SH-SY5Y (cell line): ENCODE results near the gene BTBD18.

Experiments
- GATA2 ChIP-seq: IDR thresholded peaks from 2 replicates; pipeline ENCODE4 v1.6.1; 2011; ENCODE audit warnings: mild to moderate bottlenecking, low read depth, low read length
- GATA3 ChIP-seq: IDR thresholded peaks from 2 replicates; pipeline ENCODE4 v1.6.1; 2011; ENCODE audit warnings: low read depth, mild to moderate bottlenecking, low read length, moderate library complexity

The BTBD18 gene

DNA sequence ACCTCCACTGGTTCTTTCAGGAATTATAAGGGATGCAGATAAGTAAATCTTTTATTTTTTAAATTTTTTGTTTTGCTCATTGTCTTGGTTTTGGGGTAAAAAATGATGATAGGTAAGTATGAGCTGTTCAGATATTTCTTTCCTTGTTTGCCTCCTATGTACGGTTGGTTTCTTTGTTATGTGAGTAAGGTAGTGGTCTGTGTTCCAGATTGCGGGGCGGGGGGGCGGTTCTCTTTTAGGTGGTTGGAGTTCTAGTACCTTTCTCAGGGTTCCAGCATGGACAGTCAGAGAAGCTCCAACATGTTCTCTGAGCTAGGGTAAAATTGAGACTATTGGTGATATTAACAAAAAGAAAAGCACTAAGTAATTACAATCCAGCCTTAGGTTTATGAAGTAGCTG lies 12.4 kb upstream of the BTBD18 start:
- TF ChIP-seq GATA3 (no peak), GATA2 (no peak)

GRCh38 chr11:57763568-57763967 lies 11.9 kb upstream of the BTBD18 start:
- TF ChIP-seq GATA2 (no peak), GATA3 (no peak)

- TF ChIP-seq GATA2 (no peak), GATA3 (no peak)
Measured at GRCh38 chr11:57762235-57762861, 10.7 kb upstream of the BTBD18 start.

DNA sequence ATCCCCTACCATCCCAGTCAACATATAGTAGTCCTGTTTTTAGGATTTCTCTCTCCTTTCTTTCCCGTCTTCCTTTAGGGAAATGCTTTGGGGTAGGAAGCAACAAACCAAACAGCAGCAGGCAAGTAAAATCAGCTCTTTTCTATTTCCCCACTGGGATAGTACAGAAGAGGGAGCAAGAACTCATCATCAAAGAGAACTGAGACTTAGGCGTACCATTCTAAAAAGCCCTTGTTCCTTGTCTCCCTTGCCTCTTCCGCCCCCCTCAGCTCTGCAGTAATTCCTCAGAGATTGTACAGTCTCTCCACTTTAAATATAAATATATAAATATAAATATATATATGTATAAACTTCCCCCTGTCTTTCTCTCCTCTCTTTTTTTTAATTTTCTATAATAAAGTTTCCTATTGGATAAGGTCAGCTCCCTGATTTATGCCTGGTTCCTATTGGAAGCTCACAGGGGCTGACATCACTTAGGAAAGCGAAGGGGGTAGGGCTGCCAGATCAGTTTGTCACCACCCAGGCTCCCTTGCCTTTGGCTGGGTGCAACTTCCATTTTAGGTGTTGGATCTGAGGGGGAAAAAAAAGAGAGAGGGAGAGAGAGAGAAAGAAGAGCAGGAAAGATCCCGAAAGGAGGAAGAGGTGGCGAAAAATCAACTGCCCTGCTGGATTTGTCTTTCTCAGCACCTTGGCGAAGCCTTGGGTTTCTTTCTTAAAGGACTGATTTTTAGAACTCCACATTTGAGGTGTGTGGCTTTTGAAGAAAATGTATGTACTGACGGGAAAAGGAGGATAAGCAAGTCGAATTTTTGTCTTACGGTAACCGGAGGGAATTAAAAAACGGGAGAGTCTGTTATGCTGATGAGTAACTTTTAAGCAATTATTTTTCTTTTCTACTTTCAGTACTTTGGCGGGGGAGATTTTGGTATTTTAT lies 9.9 kb upstream of the BTBD18 start, which contains the start of gene CTNND1:
TSS of gene CTNND1 (plus strand) at position 502 of the 934 bp plus-strand sequence. CDS start 29,677 bp downstream, outside the sequence.
- TF ChIP-seq GATA2 (no peak), GATA3 (no peak)

DNA sequence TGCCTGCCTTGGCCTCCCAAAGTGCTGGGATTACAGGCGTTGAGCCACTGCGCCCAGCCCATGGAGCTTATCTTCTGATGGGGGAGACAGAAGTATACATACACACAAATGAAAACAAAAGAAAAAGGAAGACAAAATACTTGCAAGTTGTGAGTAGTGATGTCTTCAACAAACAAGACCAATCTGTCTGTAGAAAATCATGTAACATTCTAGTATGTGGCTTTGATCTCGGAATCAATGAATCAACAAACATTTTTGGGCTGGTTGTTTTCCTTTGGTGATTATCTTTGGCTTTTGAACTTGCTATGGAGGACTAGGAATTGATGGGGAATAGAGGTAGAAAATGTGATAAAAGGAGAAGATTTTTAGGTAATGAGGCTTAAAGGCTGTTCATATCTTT lies 6.6 kb upstream of the BTBD18 start:
- no peak for TF ChIP-seq GATA2
- TF ChIP-seq GATA3: no peak

DNA sequence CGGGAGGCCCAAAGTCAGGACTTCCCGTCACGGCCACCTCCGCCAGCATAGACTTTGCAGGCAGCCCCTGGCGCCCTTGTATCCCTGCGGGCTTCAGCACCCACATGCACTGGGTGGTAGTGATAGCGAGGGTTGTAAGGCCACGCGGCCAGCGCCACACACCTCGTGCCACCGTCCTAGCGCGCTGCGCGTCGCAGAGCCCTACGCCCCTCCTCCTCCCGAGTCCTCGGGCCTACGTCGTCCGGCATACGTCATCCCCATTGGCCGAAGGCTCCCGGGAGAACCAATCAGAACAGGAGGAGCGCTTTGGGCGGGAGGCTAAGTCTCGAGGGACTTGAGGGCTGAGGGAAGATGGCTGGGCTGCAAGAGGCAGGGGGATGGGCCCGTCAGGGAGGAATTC lies 1.3 kb upstream of the BTBD18 start:
- TF ChIP-seq GATA3: no peak
- TF ChIP-seq GATA2: no peak

DNA sequence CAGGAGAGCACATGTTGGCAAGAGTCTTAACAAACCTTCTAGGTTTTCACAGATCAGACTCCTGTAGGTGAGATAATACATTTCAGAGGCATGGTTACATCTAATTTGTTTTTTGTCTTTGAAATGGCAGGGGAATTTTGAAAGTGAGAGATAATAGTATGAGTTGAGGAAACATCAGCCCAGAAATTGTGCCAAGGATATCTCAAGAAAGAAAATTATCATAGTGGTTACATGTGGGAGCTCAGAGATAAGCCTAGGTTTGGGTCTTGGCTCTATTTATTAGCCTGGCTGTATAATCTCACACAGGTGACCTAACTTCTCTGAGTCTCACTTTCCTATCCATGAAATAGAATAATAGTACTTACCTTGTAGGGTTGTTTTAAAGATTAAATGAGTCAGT lies 443 bp downstream of the BTBD18 start:
- TF ChIP-seq GATA2 (no peak), GATA3 (no peak)

DNA sequence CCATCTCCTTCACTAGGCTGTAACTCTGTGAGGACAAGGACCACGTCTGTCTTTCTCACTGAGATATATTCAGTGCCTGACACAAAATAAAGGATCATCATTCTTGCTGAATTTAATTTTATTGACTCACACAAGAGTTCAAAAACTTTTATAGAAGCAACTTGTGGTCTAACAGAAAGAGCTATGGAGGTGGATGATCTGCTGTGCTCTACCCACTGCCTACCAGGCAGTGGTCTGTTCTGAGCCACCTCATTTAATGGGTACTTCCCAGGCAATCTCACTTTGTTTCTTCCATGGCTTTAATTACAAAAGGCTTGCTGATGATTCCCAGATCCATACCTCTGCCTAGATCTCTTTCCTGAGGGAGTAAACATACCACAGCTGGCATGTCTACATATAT lies 4.7 kb downstream of the BTBD18 start:
- no peak for TF ChIP-seq GATA2
- TF ChIP-seq GATA3: no peak

DNA sequence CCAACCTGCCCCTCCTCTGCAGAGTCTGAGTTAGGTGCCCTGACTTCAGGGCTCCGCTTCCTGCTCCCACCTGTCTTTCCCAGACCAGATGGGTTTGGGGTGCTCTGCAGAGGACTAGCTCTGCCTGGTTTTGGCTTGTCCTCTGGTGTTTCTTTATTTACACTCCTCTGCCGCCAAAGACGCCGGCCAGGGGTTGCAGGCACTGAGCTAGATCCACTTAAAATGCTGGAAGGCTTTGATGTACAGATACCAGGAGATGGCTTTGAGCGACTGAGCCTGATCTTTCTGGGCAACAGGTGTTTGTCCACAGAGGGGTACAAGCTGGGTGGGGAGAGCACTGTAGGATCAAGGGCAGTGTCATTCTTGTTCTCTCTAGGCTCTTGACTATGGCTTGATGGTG lies 6.4 kb downstream of the BTBD18 start:
- no peak for TF ChIP-seq GATA3
- no peak for TF ChIP-seq GATA2

GRCh38 chr11:57744357-57744756 lies 7.3 kb downstream of the BTBD18 start:
- TF ChIP-seq GATA3 (no peak), GATA2 (no peak)

DNA sequence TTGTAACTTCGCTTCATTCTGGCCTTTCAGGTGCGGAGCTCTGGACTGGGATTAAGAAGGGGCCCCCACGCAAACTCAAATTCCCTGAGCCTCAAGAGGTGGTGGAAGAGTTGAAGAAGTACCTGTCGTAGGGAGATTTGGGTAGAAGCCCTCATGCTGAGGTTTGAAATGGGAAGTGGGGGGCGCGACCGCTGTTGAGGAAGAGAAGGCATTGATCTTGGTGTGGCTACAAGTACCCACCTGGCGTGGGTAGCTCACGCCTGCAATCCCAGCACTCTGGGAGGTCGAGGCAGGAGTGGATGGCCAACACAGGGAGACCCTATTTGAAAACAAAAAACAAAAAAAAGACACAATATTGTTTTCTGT lies 9.5 kb downstream of the BTBD18 start:
- TF ChIP-seq GATA2 (no peak), GATA3 (no peak)

DNA sequence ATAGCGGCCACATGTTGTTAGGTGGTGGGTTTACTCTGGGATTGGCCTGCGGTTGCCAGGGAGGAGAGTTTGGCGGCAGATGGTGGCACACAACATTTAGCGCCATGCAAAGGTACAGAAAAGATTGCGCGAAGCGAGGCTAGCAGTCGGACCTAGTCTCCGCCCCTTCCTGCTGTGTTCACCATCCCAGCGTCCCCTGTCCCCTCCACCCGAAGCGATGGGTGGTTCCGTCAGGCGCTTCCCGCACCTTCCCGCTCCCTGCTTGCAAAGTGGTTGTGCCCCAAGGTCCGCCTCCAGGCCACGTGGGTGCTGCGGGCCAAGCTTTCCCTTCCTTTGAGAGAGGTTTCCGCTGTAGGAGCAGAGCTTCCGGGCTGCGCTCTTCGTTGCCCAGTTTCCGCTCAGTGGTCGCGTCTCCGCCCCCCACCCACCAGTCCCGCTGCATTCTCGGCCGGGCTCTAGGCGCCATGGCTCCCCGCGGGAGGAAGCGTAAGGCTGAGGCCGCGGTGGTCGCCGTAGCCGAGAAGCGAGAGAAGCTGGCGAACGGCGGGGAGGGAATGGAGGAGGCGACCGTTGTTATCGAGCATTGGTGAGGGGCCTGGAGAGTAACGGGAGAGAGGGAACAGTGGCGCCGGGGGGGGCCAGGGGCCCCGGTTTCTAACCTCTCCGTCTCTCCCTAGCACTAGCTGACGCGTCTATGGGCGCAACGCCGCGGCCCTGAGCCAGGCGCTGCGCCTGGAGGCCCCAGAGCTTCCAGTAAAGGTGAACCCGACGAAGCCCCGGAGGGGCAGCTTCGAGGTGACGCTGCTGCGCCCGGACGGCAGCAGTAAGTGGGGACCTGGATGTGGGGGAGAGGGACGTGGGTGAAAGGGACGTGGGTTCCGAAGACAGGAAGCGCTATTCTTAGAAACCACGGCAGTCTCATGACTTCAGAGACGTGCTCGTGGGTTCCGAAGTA lies 10.2 kb downstream of the BTBD18 start, which contains the start of gene SELENOH:
TSS of gene SELENOH (plus strand) at position 360 of the 955 bp plus-strand sequence. CDS start at position 465, 105 bp downstream.
- no peak for TF ChIP-seq GATA2
- no peak for TF ChIP-seq GATA3

DNA sequence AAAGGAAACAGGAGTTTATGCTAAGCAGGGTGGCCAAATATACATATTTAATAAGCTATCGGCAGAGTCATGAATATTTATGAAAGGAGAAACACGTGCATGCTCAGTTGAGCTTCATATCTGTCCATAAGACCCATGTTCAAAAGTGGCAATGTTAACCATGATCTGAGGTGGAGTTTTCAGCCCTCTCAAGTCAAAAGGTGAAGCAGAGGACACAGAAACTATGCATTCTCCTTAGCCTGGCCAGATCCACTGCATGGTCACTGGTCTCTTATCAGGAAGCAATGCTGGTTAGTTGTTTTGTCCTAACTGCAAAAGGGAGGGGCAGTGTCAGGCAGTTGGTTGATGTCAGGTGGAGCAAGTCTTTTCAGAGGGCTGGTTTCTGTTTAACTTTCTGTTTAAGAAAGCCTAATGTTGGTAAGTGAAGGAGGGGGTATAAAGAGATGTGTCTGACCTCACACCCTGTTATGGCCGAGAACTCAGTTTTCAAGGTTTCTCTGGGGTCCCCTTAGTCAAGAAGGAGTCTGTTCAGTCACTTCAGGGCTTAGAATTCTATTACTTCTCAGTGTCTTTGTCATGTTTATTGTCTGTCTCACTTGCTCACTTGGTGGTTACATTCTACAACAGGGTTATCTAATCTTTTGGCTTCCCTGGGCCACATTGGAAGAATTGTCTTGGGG lies 15.9 kb downstream of the BTBD18 start:
- no peak for TF ChIP-seq GATA2

DNA sequence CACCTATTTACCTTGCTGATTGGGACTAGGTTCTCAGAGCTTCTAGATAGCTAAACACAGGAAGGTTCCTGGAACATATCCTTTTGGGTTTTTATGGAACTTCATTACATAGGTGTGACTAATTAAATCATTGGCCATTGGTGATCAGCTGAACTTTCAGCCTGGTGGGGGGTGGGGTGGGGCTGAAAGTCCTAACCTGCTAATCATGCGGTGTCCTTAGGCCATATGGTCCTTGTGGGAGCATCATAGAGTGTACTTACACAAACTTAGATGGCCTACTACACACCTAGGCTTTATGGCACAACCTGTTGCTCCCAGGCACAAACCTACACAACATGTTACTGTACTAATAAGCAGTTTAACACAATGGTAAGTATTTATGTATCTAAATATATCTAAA lies 19.0 kb downstream of the BTBD18 start:
- no peak for TF ChIP-seq GATA2
- no peak for TF ChIP-seq GATA3
